Measurements from ENCODE around the gene DNAI4.
"Not testable (repeated sequence)": the region's sequence is repeated elsewhere in the genome, so short reads cannot be mapped to it uniquely, and the experiment has no call there.

Gene DNAI4

GRCh38 chr1:66924756-66925557 lies at the start of gene DNAI4, which contains the start of gene MIER1:
DNAI4 (minus strand) TSS chr1:66924856; CDS start chr1:66924831, 25 bp downstream.
MIER1 (plus strand) TSS chr1:66924990; CDS start chr1:66925029, 39 bp downstream.
- DNase-seq, result peak; percentile 91

DNA sequence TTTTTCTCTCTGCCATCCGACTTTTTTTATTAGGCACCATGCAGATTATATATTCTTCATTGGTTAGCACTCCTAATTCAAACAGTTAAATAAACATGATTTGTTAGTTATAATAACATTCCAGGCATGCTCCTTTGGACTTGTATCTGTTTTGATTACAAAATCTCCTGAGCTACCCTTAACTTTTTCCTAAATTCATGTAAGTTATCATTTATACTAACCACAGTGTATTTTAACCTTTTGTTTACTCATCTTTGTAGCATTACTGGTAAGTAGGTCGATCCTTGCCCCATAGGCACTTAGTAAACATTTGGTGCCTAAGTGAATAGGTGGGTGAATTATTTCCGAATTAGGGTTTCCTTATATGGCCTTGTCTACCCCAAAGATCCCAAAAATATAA lies 43.9 kb upstream of the DNAI4 start:
- no peak for DNase-seq

DNA sequence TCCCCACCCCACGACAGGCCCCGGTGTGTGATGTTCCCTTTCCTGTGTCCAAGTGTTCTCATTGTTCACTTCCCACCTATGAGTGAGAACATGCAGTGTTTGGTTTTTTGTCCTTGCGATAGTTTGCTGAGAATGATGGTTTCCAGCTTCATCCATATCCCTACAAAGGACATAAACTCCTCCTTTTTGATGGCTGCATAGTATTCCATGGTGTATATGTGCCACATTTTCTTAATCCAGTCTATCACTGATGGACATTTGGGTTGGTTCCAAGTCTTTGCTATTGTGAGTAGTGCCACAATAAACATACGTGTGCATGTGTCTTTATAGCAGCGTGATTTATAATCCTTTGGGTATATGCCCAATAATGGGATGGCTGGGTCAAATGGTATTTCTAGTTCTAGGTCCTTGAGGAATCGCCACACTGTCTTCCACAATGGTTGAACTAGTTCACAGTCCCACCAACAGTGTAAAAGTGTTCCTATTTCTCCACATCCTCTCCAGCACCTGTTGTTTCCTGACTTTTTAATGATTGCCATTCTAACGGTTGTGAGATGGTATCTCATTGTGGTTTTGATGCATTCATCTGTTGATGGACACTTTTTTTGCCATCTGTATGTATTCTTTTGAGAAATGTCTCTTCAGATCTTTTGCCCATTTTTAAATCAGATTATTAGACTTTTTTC lies 41.7 kb upstream of the DNAI4 start:
- not testable (repeated sequence) for DNase-seq

DNA sequence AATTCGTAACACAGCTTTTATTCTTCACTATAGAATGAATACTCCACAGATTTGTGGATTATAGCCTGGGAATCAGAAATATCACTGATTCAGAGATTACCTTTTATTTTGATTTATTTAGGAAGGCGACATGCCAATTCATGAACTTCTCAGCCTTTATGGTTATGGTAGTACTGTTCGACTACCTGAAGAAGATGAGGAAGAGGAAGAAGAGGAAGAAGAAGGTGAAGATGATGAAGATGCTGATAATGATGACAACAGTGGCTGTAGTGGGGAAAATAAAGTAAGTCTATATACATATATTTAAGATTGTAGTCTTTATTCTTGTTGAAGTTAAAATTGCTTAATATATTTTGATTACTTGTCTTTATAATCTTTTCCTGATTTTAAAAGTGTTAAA lies 33.3 kb upstream of the DNAI4 start:
- no peak for DNase-seq

DNA sequence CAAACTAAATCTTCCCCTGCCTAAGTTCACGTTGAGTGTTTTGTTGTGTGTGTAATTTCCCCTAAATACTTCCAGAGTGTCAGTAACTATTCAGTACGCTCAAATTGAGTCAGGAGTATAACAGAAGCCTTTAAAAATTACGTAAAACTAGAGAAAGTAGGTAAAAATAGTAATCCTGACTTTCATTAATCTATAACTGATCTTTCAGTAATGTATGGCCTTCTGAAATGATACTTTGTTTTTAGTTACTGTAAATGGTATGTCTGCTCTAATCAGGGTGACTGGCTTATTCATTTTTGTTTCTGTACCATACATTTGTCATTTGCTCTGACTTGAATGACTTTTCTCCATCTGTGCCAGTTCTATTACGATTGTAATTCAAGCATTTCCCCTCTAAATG lies 29.6 kb upstream of the DNAI4 start:
- no peak for DNase-seq

DNA sequence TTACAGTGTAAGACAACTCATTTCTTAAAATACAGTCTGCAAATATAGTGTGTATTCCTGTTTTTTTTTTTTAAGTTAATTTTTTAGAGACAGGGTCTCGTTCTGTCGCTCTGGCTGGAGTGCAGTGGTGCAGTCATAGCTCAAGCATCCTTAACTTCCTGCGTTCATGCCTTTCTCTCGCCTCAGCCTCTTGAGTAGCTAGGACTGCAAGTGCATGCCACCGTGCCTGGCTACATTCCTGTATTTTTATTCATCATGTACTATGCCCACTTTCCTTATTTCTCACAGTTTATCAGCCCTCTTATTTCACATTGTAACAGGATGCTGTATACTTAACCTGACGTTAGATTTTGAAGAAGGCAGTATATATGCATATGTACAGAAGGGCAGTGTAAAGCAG lies 26.9 kb upstream of the DNAI4 start:
- no peak for DNase-seq

DNA sequence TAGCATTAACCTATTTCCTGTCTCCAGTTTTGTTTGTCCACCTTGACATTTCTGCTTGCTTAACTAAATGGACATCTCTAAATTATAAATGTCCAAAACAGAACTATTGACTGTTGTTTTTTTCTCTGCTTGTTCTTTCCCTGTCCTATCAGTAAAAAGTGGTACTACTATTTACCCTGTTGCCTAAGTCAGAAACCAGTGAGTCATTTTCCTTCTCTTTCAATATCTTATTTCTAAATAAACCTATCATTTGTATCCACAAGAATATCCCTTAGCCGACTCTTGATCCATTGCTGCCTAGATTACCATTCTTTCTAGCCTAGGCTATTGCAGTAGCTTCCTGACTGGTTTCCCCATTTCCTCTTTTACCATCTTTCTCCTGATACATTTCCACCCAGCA lies 22.6 kb upstream of the DNAI4 start:
- DNase-seq, result no peak

DNA sequence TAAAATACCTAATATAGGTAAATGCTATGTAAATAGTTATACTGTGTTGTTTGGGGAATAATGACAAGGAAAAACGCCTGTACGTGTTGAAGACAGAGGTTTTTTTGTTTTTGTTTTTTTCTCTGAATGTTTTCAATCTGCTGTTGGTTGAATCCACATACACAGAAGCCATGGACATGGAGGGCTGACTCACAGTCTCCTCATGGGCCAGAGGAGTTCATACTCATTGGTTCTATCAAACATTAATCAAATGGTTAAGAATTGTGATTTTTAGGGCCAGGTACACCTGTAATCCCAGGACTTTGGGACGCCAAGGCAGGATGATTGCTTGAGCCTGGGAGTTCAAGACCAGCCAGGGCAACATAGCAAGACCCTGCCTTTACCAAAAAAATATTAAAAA lies 20.7 kb upstream of the DNAI4 start:
- DNase-seq, result no peak

GRCh38 chr1:66944330-66945274 lies 19.9 kb upstream of the DNAI4 start:
- no peak for DNase-seq

GRCh38 chr1:66943361-66943969 lies 18.8 kb upstream of the DNAI4 start:
- no peak for DNase-seq

DNA sequence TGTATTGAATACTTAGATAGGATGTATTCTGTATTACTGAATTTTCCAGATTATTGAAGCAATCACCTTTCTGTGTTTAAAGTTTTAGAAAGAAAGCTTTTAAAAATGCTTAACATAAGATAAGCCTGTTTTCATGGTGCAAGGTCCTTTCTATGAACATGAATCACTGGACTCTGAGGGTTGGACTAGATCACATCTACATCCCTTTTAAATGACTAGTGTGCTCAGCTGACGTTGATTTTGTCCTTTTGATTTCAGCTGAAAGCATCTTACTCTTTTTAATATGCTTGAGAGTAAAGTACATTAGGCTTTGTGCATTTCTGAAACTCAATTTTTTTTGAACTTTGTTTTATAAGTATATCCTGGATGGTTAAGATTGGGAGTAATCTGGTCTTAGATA lies 16.3 kb upstream of the DNAI4 start:
- no peak for DNase-seq

DNA sequence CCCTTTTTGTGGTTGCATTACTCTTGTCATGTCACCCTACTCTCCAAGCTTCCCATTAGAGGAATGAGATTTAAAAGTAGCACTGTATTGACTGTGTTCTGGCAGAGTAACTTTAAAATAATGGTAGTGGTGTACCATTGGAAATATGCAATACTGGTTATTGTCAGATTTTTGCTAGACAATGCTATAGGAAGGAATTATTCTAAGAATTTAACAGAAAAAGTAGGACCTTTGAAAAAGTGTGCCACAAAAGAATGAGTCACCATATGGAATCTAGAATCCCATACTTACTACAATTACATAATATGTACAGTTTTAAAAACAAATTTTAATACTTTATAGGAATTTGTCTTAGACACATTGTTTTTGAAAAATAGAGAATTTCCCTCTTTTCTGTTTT lies 14.0 kb upstream of the DNAI4 start:
- no peak for DNase-seq

- DNase-seq, result no peak
These were observed 13.0 kb upstream of the DNAI4 start for GRCh38 chr1:66937529-66938234.

DNA sequence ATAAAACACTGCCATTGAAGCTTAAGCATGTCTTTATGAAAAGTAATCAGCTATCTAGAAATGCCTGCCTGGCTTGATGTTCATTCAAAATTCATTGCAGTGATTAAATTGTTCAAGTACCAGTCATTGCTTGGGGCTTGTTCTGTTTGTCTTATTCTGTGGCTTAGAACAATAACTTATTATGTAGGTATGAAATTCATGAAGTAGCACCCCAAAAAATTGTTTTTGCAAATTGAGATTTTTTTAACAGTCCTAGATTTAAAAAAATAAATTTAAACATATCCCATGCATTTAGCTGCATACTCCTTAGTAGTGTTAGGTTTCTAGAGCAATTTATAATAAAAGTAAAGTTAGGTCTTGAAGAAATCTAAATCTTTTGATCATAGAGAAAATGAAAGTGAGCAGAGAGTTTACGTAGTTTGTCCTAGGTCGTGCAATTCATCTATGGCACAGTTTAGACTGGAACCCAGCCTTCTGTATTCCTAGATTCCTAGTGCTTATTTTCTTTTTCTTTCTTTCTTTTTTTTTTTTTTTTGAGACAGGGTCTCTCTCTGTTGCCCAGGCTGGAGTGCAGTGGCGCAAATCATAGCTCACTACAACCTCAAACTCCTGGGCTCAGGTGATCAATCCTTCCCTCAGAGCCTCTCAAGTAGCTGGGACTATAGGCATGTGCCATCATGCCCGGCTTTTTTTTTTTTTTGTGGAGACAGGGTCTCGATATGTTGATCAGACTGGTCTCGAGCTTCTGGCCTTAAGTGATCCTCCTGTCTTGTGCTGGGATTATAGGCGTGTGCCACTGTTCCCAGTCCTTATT lies 9.4 kb upstream of the DNAI4 start:
- no peak for DNase-seq

DNA sequence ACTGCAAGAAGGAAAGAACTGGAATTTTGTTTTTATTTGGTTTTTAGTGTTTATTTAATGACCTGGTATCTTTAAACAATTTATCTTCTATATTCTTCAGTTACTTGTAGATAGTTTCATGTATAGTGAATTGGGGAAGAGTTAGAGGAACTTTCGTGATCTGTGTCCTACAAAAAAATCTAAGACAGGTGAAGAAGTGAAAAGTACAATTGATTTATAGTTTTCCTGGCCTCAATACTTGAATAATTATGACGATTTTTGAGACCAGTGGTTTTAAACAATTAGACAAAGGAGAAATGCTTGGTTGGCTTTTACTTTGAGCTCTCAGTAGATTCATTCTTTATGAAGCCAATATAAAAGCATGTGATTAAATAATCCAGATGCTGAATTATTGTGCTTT lies 7.6 kb upstream of the DNAI4 start:
- peak; percentile 30 for DNase-seq

DNA sequence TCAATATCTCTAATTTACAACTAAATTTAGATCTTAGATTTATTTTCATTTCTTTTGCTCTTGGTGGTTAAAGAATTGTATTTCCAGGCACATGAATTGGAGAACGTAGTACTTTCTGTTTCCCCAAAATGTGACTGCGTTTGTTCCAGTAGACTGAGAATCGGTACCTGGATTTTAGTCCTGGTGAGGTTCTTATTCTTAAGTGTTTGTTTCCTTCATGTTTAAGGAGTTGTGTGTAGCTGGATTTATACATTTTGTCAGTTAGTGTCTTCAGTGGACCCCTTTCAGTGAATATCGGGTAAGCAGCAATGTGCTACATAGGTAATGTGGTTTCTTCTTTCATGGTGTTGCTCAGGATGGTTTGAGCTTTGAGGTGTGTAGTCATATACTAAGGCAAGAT lies 6.9 kb upstream of the DNAI4 start:
- peak; percentile 30 for DNase-seq

GRCh38 chr1:66930823-66931174 lies 6.1 kb upstream of the DNAI4 start:
- no peak for DNase-seq

GRCh38 chr1:66929999-66930822 lies 5.6 kb upstream of the DNAI4 start:
- DNase-seq, result peak; percentile 89

GRCh38 chr1:66929691-66929998 lies 5.0 kb upstream of the DNAI4 start:
- no peak for DNase-seq

- DNase-seq, result no peak
These were observed 4.6 kb upstream of the DNAI4 start for GRCh38 chr1:66929146-66929688.
